OCI-LY3 (cell line): ENCODE data around the gene KRTAP9-3.

Source experiments
- EZH2phosphoT487 ChIP-seq: fragments of 200-600 bp; shearing (Covaris generic); IDR thresholded peaks from 2 replicates; pipeline ENCODE4 v1.6.1; 2018; ENCODE audit warnings: antibody characterized with exemption, mixed run types, low read depth
- TF ChIP-seq, protein P1 (sequence below): fragments of 200-600, 300-600 bp; sonication (generic); IDR thresholded peaks from 2 replicates; pipeline ENCODE4 v1.5.1; 2014; ENCODE audit warnings: antibody characterized with exemption, low read length, low read depth

DNA sequence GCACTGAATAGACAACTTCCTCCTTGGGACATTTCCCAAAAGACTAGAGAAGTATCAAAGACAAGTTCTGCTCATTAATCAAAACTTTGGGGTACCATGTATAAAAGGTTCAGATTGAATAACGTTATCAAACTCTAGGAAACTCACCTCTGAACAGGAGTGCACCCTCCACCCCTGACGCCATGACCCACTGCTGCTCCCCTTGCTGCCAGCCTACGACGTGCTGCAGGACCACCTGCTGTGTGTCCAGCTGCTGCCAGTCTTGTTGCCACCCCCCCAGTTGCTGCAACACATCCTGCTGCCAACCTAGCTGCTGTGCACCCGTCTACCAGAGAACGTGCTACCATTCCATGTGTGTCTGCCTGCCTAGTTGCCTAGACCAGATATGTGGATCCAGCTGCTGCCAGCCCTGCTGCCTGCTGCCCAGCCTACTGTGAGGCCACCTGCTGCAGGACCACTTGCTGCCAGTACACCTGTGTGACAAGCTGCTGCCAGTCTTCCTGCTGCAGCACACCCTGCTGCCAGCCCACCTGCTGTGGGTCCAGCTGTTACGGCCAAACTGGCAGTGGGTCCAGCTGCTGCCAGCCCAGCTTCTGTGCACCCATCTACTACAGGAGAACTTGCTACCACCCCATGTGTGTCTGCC, 19.6 kb upstream of the KRTAP9-3 start:
- TF ChIP-seq, protein P1, sequence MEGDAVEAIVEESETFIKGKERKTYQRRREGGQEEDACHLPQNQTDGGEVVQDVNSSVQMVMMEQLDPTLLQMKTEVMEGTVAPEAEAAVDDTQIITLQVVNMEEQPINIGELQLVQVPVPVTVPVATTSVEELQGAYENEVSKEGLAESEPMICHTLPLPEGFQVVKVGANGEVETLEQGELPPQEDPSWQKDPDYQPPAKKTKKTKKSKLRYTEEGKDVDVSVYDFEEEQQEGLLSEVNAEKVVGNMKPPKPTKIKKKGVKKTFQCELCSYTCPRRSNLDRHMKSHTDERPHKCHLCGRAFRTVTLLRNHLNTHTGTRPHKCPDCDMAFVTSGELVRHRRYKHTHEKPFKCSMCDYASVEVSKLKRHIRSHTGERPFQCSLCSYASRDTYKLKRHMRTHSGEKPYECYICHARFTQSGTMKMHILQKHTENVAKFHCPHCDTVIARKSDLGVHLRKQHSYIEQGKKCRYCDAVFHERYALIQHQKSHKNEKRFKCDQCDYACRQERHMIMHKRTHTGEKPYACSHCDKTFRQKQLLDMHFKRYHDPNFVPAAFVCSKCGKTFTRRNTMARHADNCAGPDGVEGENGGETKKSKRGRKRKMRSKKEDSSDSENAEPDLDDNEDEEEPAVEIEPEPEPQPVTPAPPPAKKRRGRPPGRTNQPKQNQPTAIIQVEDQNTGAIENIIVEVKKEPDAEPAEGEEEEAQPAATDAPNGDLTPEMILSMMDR = no peak
- no peak for TF ChIP-seq EZH2phosphoT487
